ENCODE results near the gene ECI2. TPM values are rescaled to one million over a fixed set of nuclear protein-coding genes. Genes with fewer than 3 reads are reported as not detected.
A peak's percentile ranks its signal among the peaks of the same experiment; 100 is the strongest.

ECI2 gene
- total RNA-seq, 1 donor from 2014 or later = 20.1 TPM

DNA sequence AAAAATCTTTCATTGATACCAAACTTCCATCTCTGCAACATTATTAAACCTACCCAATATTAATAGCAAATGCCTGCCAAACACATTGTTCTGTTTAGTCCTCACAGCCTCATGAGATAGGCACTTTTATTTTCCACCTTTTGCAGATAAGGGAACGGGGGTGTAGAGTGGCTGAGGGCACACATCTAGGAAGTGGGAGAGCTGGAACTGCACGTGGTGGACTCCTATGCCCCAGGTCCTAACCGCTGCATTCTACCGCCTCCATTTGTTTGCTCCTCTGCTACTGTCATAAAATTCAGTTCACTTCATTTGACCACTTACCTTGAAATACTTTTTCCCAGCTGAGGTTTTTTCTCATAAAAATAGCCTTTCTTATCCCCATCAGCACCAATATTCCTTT, 64.0 kb downstream of the ECI2 start:
- no peak overlapping the region for H3K27ac Mint-ChIP-seq
- no peaks in the 10 kb centered on the region for H3K4me1 Mint-ChIP-seq
- intact Hi-C loops (cut with micrococcal nuclease) = no loop called here
- H3K4me3 Mint-ChIP-seq = no peak overlapping the region
- H3K27me3 Mint-ChIP-seq = peaks cover 6% of the 10 kb centered on the region
- no peak for DNase-seq
- H3K36me3 Mint-ChIP-seq (ENCODE audit: low read depth) = no peaks in the 10 kb centered on the region
- H3K9me3 Mint-ChIP-seq = no peaks in the 10 kb centered on the region

DNA sequence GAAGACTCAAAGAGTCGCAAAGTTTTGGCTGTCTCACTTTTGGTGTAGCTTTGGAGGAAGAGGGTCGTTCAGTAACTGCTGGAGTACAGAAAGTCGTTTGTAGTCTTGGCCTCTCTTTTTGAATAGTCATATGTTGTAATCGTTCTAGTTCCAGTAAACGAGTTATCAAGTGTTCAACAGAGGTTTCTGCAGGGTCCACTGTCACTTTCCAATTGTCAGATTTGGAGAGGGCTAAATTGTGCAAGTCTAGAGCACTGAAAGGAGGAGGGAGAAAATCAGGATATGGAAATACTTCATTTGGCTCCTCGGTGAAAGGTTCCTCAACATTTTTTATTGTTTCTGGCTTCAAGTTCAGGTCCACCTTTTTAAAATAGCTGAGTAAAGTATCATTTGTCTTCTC, 66.2 kb downstream of the ECI2 start:
- H3K9me3 Mint-ChIP-seq = no peaks in the 10 kb centered on the region
- no peak overlapping the region for H3K4me3 Mint-ChIP-seq
- intact Hi-C loops (cut with micrococcal nuclease) = no loop called here
- H3K27ac Mint-ChIP-seq = no peak overlapping the region
- peaks cover 6% of the 10 kb centered on the region for H3K27me3 Mint-ChIP-seq
- H3K4me1 Mint-ChIP-seq = no peaks in the 10 kb centered on the region
- peak; percentile 41 for DNase-seq
- peaks cover 17% of the 10 kb centered on the region for H3K36me3 Mint-ChIP-seq (ENCODE audit: low read depth)

DNA sequence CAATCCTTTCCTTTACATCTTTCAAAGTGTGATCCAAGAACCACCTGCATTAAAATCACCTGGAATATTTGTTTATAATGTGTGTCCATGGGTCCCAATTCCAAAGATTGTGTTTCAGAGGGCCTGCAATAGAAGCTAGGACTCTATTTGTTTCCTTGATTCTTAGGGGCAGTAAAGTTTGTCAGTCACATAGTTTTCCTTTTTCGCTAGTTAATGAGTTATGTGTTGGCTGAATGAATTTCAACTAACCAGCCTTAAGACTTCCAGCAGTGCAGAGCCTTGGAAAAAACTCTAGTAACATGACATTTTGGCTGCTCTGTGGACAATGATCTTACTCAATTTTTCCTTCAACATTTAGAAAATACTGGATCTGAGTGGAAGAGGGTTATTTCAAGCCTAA, 67.7 kb downstream of the ECI2 start:
- H3K9me3 Mint-ChIP-seq = no peaks in the 10 kb centered on the region
- H3K4me1 Mint-ChIP-seq = peaks cover 2% of the 10 kb centered on the region
- peaks cover 28% of the 10 kb centered on the region for H3K36me3 Mint-ChIP-seq (ENCODE audit: low read depth)
- no peak overlapping the region for H3K4me3 Mint-ChIP-seq
- H3K27me3 Mint-ChIP-seq = peaks cover 6% of the 10 kb centered on the region
- intact Hi-C loops (cut with micrococcal nuclease) = no loop called here
- DNase-seq = peak; percentile 23
- no peak overlapping the region for H3K27ac Mint-ChIP-seq

DNA sequence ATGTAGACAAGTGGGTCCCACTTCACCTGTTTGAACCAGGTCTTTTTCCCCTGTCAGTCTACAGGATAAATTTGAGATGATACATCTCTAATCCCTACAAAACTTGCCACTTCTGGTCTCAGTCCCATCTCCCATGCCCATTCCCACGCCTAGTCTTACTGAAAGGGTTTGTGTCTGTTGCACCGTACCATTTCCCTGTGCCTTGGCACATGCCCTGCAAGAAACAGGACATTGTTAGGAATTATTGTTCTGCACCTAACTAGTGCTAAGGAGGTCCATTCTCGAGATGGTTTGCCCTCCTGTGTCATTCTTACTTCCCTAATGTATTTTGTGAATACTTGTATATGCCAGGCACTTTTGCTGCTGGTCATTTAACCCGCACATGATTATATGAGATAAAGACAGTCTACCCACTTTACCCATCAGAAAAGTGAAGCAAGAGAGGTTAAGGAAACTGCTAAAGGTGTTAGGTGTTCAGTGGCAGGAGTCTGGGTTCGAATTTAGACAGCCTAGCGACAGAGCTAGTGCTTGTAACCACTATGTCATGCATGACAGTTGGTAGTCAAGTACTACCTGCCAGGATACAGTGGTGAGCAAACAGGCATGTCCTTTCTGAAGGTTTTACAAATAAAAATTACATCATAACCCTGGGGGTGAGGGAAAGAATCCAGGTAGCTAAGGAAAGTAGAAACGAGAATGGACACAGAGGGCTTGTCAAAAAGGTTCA, 69.2 kb downstream of the ECI2 start:
- Mint-ChIP-seq H3K4me3 (no peak overlapping the region), H3K27ac (no peak overlapping the region)

More for the DNA sequence above, 69.2 kb downstream of the ECI2 start:
- DNase-seq = peak; percentile 51
- Mint-ChIP-seq H3K36me3 (ENCODE audit: low read depth) (peaks cover 33% of the 10 kb centered on the region), H3K27me3 (peaks cover 6% of the 10 kb centered on the region), H3K9me3 (no peaks in the 10 kb centered on the region), H3K4me1 (peaks cover 2% of the 10 kb centered on the region)
- intact Hi-C loops (cut with micrococcal nuclease) = no loop called here

Other genes with a start within 250 kb of the ECI2 start
- gene FAM217A, start 56.4 kb downstream of the ECI2 start, total RNA-seq = not detected in 2 replicates

All from activated CD4-positive, alpha-beta T cell treated with anti-CD3 and anti-CD28 coated beads, Interleukin-2, amount 10 ng/mL, durations not matched to agents 24 days and 14 days (primary cell).